Measurements from ENCODE around the gene ITGB5. TPM values are rescaled to one million over a fixed set of nuclear protein-coding genes. Genes with fewer than 3 reads are reported as not detected.

ITGB5 gene
- total RNA-seq, 1 donor from 2014 or later, result 139 TPM

DNA sequence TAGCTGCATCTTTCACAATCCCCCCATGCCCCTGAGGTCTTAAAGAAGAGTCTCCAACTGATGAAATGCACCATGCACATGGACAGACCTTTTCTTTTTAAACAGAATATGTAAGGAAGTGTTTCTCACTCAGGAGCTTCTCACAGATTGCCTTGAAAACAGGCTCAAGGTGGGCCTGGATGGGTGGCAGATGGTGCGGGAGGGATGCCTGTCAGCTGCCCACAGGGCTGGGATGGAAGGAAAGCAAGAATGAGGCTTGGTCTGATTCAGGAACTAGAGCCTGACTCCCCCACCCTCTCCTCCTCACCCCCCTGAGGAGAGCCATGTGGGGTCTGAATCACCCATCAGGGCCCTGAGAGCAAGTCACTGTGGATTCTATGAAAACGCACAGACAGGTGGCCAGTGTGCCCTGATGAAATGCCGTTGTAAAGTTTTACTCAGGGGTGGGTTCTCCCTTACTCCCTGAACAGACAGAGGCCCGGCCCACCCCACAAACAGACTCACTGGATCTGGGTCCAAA, 89.7 kb downstream of the ITGB5 start:
- FAIRE-seq (no peak), DNase-seq (ENCODE audit: low read depth) (no peak)
- H3K4me1 Mint-ChIP-seq (ENCODE audit: low read depth, unreplicated experiment), result peaks cover 39% of the 10 kb centered on the region
- peak overlapping the region; percentile 23 for H3K4me3 Mint-ChIP-seq (ENCODE audit: unreplicated experiment)
- peaks cover 38% of the 10 kb centered on the region for H3K4me1 ChIP-seq (ENCODE audit: insufficient read depth, low read length)
- peaks cover 12% of the 10 kb centered on the region for H3K36me3 ChIP-seq (ENCODE audit: insufficient read depth, low read length)
- no peak overlapping the region for H3K27ac ChIP-seq (ENCODE audit: low read depth, low read length)
- H3K9ac ChIP-seq (ENCODE audit: low read length), result no peak overlapping the region
- H3K4me2 ChIP-seq (ENCODE audit: low read length), result no peak overlapping the region
- H2AFZ ChIP-seq (ENCODE audit: low read depth, low read length), result no peak overlapping the region
- H3K9me3 ChIP-seq (ENCODE audit: insufficient read depth, low read depth, low read length), result no peaks in the 10 kb centered on the region
- H4K20me1 ChIP-seq (ENCODE audit: insufficient read depth, low read length), result peaks cover 7% of the 10 kb centered on the region
- H3K27ac Mint-ChIP-seq (ENCODE audit: unreplicated experiment), result no peak overlapping the region
- no peak overlapping the region for H3K4me3 ChIP-seq (ENCODE audit: insufficient read depth, low read depth, low read length)
- H3K27me3 ChIP-seq (ENCODE audit: insufficient read depth, low read length), result no peaks in the 10 kb centered on the region
- H3K9me3 Mint-ChIP-seq (ENCODE audit: unreplicated experiment), result peaks cover 1% of the 10 kb centered on the region
- TF ChIP-seq EZH2 (IDR thresholded peaks at IDR 0.05; ENCODE audit: insufficient read depth, low read length), result no peak
- TF ChIP-seq, protein P1, sequence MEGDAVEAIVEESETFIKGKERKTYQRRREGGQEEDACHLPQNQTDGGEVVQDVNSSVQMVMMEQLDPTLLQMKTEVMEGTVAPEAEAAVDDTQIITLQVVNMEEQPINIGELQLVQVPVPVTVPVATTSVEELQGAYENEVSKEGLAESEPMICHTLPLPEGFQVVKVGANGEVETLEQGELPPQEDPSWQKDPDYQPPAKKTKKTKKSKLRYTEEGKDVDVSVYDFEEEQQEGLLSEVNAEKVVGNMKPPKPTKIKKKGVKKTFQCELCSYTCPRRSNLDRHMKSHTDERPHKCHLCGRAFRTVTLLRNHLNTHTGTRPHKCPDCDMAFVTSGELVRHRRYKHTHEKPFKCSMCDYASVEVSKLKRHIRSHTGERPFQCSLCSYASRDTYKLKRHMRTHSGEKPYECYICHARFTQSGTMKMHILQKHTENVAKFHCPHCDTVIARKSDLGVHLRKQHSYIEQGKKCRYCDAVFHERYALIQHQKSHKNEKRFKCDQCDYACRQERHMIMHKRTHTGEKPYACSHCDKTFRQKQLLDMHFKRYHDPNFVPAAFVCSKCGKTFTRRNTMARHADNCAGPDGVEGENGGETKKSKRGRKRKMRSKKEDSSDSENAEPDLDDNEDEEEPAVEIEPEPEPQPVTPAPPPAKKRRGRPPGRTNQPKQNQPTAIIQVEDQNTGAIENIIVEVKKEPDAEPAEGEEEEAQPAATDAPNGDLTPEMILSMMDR (IDR thresholded peaks at IDR 0.05; ENCODE audit: insufficient read depth, low read depth, low read length), result no peak
- peaks cover 8% of the 10 kb centered on the region for H3K79me2 ChIP-seq (ENCODE audit: insufficient read depth, low read length)
- H3K27me3 Mint-ChIP-seq (ENCODE audit: low read depth, unreplicated experiment), result peaks cover 1% of the 10 kb centered on the region
- H3K36me3 Mint-ChIP-seq (ENCODE audit: low read depth, unreplicated experiment), result peaks cover 40% of the 10 kb centered on the region

GRCh38 chr3:124796477-124796876, 90.7 kb downstream of the ITGB5 start:
- Mint-ChIP-seq H3K27me3 (ENCODE audit: low read depth, unreplicated experiment) (peaks cover 1% of the 10 kb centered on the region), H3K27ac (ENCODE audit: unreplicated experiment) (no peak overlapping the region), H3K36me3 (ENCODE audit: low read depth, unreplicated experiment) (peaks cover 37% of the 10 kb centered on the region), H3K9me3 (ENCODE audit: unreplicated experiment) (peaks cover 1% of the 10 kb centered on the region), H3K4me1 (ENCODE audit: low read depth, unreplicated experiment) (peaks cover 46% of the 10 kb centered on the region), H3K4me3 (ENCODE audit: unreplicated experiment) (no peak overlapping the region)
- Histone ChIP-seq H2AFZ (ENCODE audit: low read depth, low read length) (no peak overlapping the region), H3K79me2 (ENCODE audit: insufficient read depth, low read length) (peaks cover 2% of the 10 kb centered on the region), H3K9ac (ENCODE audit: low read length) (no peak overlapping the region), H3K4me2 (ENCODE audit: low read length) (no peak overlapping the region), H3K4me1 (ENCODE audit: insufficient read depth, low read length) (peaks cover 43% of the 10 kb centered on the region), H3K27ac (ENCODE audit: low read depth, low read length) (no peak overlapping the region), H4K20me1 (ENCODE audit: insufficient read depth, low read length) (peaks cover 7% of the 10 kb centered on the region), H3K9me3 (ENCODE audit: insufficient read depth, low read depth, low read length) (no peaks in the 10 kb centered on the region), H3K36me3 (ENCODE audit: insufficient read depth, low read length) (peaks cover 8% of the 10 kb centered on the region), H3K4me3 (ENCODE audit: insufficient read depth, low read depth, low read length) (no peak overlapping the region), H3K27me3 (ENCODE audit: insufficient read depth, low read length) (no peaks in the 10 kb centered on the region)
- DNase-seq (ENCODE audit: low read depth), result no peak
- TF ChIP-seq, protein P1 (IDR thresholded peaks at IDR 0.05; ENCODE audit: insufficient read depth, low read depth, low read length), result no peak
- no peak for TF ChIP-seq EZH2 (IDR thresholded peaks at IDR 0.05; ENCODE audit: insufficient read depth, low read length)
- FAIRE-seq, result no peak

- no peaks in the 10 kb centered on the region for H3K27me3 ChIP-seq (ENCODE audit: insufficient read depth, low read length)
- no peaks in the 10 kb centered on the region for H4K20me1 ChIP-seq (ENCODE audit: insufficient read depth, low read length)
- no peak overlapping the region for H3K4me2 ChIP-seq (ENCODE audit: low read length)
- H3K9me3 ChIP-seq (ENCODE audit: insufficient read depth, low read depth, low read length), result no peaks in the 10 kb centered on the region
- Mint-ChIP-seq H3K27me3 (ENCODE audit: low read depth, unreplicated experiment) (peaks cover 1% of the 10 kb centered on the region), H3K9me3 (ENCODE audit: unreplicated experiment) (no peaks in the 10 kb centered on the region), H3K27ac (ENCODE audit: unreplicated experiment) (peak overlapping the region; percentile 96), H3K4me1 (ENCODE audit: low read depth, unreplicated experiment) (peaks cover 43% of the 10 kb centered on the region), H3K36me3 (ENCODE audit: low read depth, unreplicated experiment) (peaks cover 30% of the 10 kb centered on the region), H3K4me3 (ENCODE audit: unreplicated experiment) (no peak overlapping the region)
- H3K9ac ChIP-seq (ENCODE audit: low read length), result peak overlapping the region; percentile 75
- TF ChIP-seq EZH2 (IDR thresholded peaks at IDR 0.05; ENCODE audit: insufficient read depth, low read length), result no peak
- TF ChIP-seq, protein P1 (IDR thresholded peaks at IDR 0.05; ENCODE audit: insufficient read depth, low read depth, low read length), result no peak
- no peak for DNase-seq (ENCODE audit: low read depth)
- peak overlapping the region; percentile 90 for H3K27ac ChIP-seq (ENCODE audit: low read depth, low read length)
- H3K36me3 ChIP-seq (ENCODE audit: insufficient read depth, low read length), result peaks cover 8% of the 10 kb centered on the region
- peak; percentile 32 for FAIRE-seq
- no peak overlapping the region for H2AFZ ChIP-seq (ENCODE audit: low read depth, low read length)
- peaks cover 35% of the 10 kb centered on the region for H3K4me1 ChIP-seq (ENCODE audit: insufficient read depth, low read length)
- peaks cover 13% of the 10 kb centered on the region for H3K79me2 ChIP-seq (ENCODE audit: insufficient read depth, low read length)
- no peak overlapping the region for H3K4me3 ChIP-seq (ENCODE audit: insufficient read depth, low read depth, low read length)
Observed at GRCh38 chr3:124793054-124793739, 94.0 kb downstream of the ITGB5 start.
